Liver (tissue), 9 donors: ENCODE measurements around the gene CLTA. TPM values are rescaled to one million over a fixed set of nuclear protein-coding genes. Genes with fewer than 3 reads are reported as not detected.
A peak's percentile ranks its signal among the peaks of the same experiment; 100 is the strongest.

Source experiments
- DNase-seq: peaks from one replicate; pipeline ENCODE4 v3.0.0-alpha.2; 2017; ENCODE audit warnings: low spot score
- H3K27ac ChIP-seq, 2 donors: one replicate each; pipeline ENCODE4 v1.7.0; 2013; ENCODE audit warnings: inconsistent platforms in 2 of 2, low read length in 2 of 2, control low read depth in 1 of 2, low read depth in 1 of 2, mild to moderate bottlenecking in 1 of 2
- H3K27me3 ChIP-seq, 4 donors: one replicate each; pipeline versions ENCODE4 v1.6.1 to v1.7.0; 2013; ENCODE audit warnings: low read length in 3 of 4, inconsistent platforms in 1 of 4, mild to moderate bottlenecking in 1 of 4, moderate library complexity in 1 of 4; ENCODE audit not compliant: control insufficient read depth in 4 of 4, insufficient read depth in 4 of 4
- H3K36me3 ChIP-seq, 4 donors: one replicate each; pipeline versions ENCODE4 v1.6.1 to v1.7.0; 2013; ENCODE audit warnings: low read length in 3 of 4, mild to moderate bottlenecking in 3 of 4, low read depth in 1 of 4, moderate library complexity in 1 of 4; ENCODE audit not compliant: control insufficient read depth in 4 of 4, insufficient read depth in 3 of 4
- H3K4me1 ChIP-seq, 4 donors: one replicate each; pipeline versions ENCODE4 v1.6.1 to v1.7.0; 2013; ENCODE audit warnings: low read length in 3 of 4, mild to moderate bottlenecking in 3 of 4, moderate library complexity in 1 of 4; ENCODE audit not compliant: control insufficient read depth in 4 of 4, insufficient read depth in 4 of 4
- H3K4me3 ChIP-seq, 3 donors: one replicate each; pipeline versions ENCODE4 v1.6.1 to v1.7.0; 2013; ENCODE audit warnings: low read length in 3 of 3, control low read depth in 1 of 3, low read depth in 1 of 3, mild to moderate bottlenecking in 1 of 3
- H3K9ac ChIP-seq, 2 donors: one replicate each; pipeline ENCODE4 v1.7.0; 2013; ENCODE audit warnings: low read length in 2 of 2, mild to moderate bottlenecking in 2 of 2, moderate library complexity in 2 of 2, control low read depth in 1 of 2, low read depth in 1 of 2
- H3K9me3 ChIP-seq, 4 donors: one replicate each; pipeline versions ENCODE4 v1.6.1 to v1.7.0; 2013; ENCODE audit warnings: low read length in 3 of 4; ENCODE audit not compliant: control insufficient read depth in 4 of 4
- CTCF ChIP-seq: fragments of 150-350 bp; IDR thresholded peaks from 2 replicates; pipeline ENCODE4 v1.5.1; 2017; ENCODE audit warnings: improper control_type of control experiment, low read depth, low read length; ENCODE audit not compliant: missing input control
- EGR1 ChIP-seq, 2 donors: IDR thresholded peaks; 2 replicates each; pipeline ENCODE4 v1.6.1; 2016 to 2018; ENCODE audit warnings: antibody characterized with exemption in 2 of 2, low read depth in 2 of 2
- FOXA1 ChIP-seq: IDR thresholded peaks from 2 replicates; pipeline ENCODE4 v1.6.1; 2016; ENCODE audit warnings: antibody characterized with exemption
- GABPA ChIP-seq, 2 donors: IDR thresholded peaks in 1 of 2; conservative IDR thresholded peaks in 1 of 2; 2 replicates each; pipeline ENCODE4 v1.6.1; 2016; ENCODE audit warnings: antibody characterized with exemption in 2 of 2, mild to moderate bottlenecking in 1 of 2, moderate library complexity in 1 of 2
- HNF4A ChIP-seq, 2 donors: conservative IDR thresholded peaks; 2 replicates each; pipeline ENCODE4 v1.6.1; 2016; ENCODE audit warnings: antibody characterized with exemption in 2 of 2, mild to moderate bottlenecking in 2 of 2
- JUND ChIP-seq, 2 donors: IDR thresholded peaks; 2 replicates each; pipeline ENCODE4 v1.6.1; 2016; ENCODE audit warnings: antibody characterized with exemption in 2 of 2
- NR2F2 ChIP-seq: IDR thresholded peaks from 2 replicates; pipeline ENCODE4 v1.6.1; 2016; ENCODE audit warnings: antibody characterized with exemption
- RAD21 ChIP-seq, 2 donors: IDR thresholded peaks; 2 replicates each; pipeline ENCODE4 v1.6.1; 2016; ENCODE audit warnings: antibody characterized with exemption in 2 of 2, mild to moderate bottlenecking in 2 of 2
- RXRA ChIP-seq, 2 donors: IDR thresholded peaks; 2 replicates each; pipeline ENCODE4 v1.6.1; 2017 to 2018; ENCODE audit warnings: antibody characterized with exemption in 2 of 2, mild to moderate bottlenecking in 1 of 2
- SP1 ChIP-seq: IDR thresholded peaks from 2 replicates; pipeline ENCODE4 v1.6.1; 2018; ENCODE audit warnings: antibody characterized with exemption, mild to moderate bottlenecking
- TAF1 ChIP-seq: conservative IDR thresholded peaks from 2 replicates; pipeline ENCODE4 v1.6.1; 2016; ENCODE audit warnings: antibody characterized with exemption, mild to moderate bottlenecking
- YY1 ChIP-seq: IDR thresholded peaks from 2 replicates; pipeline ENCODE4 v1.6.1; 2016; ENCODE audit warnings: antibody characterized with exemption, mild to moderate bottlenecking
- ZBTB33 ChIP-seq: IDR thresholded peaks from 2 replicates; pipeline ENCODE4 v1.6.1; 2016; ENCODE audit warnings: antibody characterized with exemption
- WGBS: extraction: QIAGEN DNeasy Blood & Tissue Kit; methylation state at CpG from one replicate; pipeline ENCODE4 v1.1.7; 2013; 5-methylcytosine and 5-hydroxymethylcytosine counted together
- polyA plus RNA-seq, 2 donors: library from polyadenylated mRNA; stranded (reverse) in 1 of 2; unstranded in 1 of 2; fragments of 200-250 nt in 1 of 2; fragments of >200 nt in 1 of 2; fragmentation: Nextera tagmentation in 1 of 2; extraction: Ambion mirVana in 1 of 2; gene quantifications; one replicate each; pipeline versions ENCODE4 v1.2.1 to v1.2.3, GENCODE V29; 2013 to 2015
- total RNA-seq, 2 donors: library from RNA; depleted of rRNA; stranded (reverse); fragments of >200 nt; gene quantifications; one replicate each; pipeline ENCODE4 v1.2.3, GENCODE V29; 2014
- TF ChIP-seq, protein P1 (sequence below): IDR thresholded peaks from 2 replicates; pipeline ENCODE4 v1.6.1; 2016; ENCODE audit warnings: antibody characterized with exemption
- donor health status: healthy.
- donor health status: healthy.
- donor health status: healthy.
- donor health status: healthy.
- donor health status: healthy.

Gene CLTA
- total and polyA plus RNA-seq, 4 donors = 48.4 to 102 (median 74.6) TPM

- Histone ChIP-seq H3K9ac (no peak overlapping the region), H3K36me3 (no peaks in the 10 kb centered on the region), H3K9me3 (peaks cover 0 to 6% (median 3%) of the 10 kb centered on the region in 4 donors), H3K4me3 (no peak overlapping the region), H3K4me1 (peaks cover 0 to 16% (median 7%) of the 10 kb centered on the region in 4 donors), H3K27me3 (no peaks in the 10 kb centered on the region), H3K27ac (no peak overlapping the region)
- WGBS = 93% methylated on average over 14 of the region's 14 CpGs
- TF ChIP-seq CTCF = no peak
- TF ChIP-seq, protein P1, sequence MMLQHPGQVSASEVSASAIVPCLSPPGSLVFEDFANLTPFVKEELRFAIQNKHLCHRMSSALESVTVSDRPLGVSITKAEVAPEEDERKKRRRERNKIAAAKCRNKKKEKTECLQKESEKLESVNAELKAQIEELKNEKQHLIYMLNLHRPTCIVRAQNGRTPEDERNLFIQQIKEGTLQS = no peak
- no peak for TF ChIP-seq JUND (IDR thresholded peaks at IDR 0.05)
- TF ChIP-seq SP1 = no peak
- TF ChIP-seq RXRA (IDR thresholded peaks at IDR 0.05) = no peak
- TF ChIP-seq GABPA (IDR thresholded peaks at IDR 0.05 in 1 of 2, conservative IDR thresholded peaks at IDR 0.05 in 1 of 2) = no peak
- TF ChIP-seq TAF1 = no peak
- TF ChIP-seq YY1 = no peak
- no peak for TF ChIP-seq FOXA1
- TF ChIP-seq RAD21 (IDR thresholded peaks at IDR 0.05) = no peak
- no peak for TF ChIP-seq HNF4A (conservative IDR thresholded peaks at IDR 0.05)
- TF ChIP-seq ZBTB33 = no peak
- TF ChIP-seq NR2F2 = no peak
- no peak for TF ChIP-seq EGR1 (IDR thresholded peaks at IDR 0.05; ENCODE audit: low read depth in 2 of 2)
- no peak for DNase-seq
These were observed 43.1 kb upstream of the CLTA start for GRCh38 chr9:36147441-36148175.

DNA sequence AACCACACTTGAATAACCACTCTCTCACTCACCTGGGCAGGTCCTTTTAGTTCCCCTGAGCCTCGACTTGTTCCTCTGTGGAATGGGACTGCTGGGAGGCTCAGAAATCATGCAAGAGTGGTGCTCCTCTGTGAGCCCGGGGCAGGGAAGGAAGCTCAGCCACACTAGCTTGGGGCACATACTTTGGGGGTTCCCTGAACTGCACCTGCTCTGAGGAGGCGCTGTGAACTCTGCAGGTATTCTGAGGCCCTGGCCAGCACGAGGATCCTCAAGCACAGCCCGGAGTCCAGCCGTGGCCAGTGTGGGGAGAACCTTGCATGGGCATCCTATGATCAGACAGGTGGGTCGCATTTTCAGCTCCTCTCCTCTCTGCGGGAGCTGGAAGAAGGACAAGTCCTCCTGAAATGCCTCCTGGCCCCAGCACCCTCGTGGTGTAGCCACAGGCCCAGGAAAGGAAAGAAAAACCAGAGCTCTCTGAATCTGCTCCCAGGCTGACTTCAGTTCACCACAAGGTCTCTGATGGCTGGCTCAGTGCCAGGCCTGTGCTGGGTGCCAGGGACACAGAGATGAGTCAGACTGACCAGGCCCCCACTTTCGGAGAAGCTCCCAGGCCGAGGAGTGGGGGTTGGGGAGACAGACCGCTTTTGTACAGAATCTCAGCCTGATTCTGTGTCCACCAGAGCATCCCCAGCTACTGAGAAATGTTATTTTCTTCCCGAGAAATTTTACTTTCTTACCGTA lies 42.2 kb upstream of the CLTA start:
- Histone ChIP-seq H3K9me3 (peaks cover 0 to 6% (median 3%) of the 10 kb centered on the region in 4 donors), H3K4me1 (peaks cover 0 to 8% (median 3%) of the 10 kb centered on the region in 4 donors), H3K27ac (peak overlapping the region; percentile 42 to 54), H3K4me3 (no peak overlapping the region), H3K27me3 (no peaks in the 10 kb centered on the region), H3K9ac (no peak overlapping the region), H3K36me3 (no peaks in the 10 kb centered on the region)
- TF ChIP-seq NR2F2 (peak; percentile 50), JUND (IDR thresholded peaks at IDR 0.05) (peak; percentile 78 to 89), FOXA1 (no peak), RAD21 (IDR thresholded peaks at IDR 0.05) (peak in 1 of 2 donors; percentile 15), YY1 (no peak), RXRA (IDR thresholded peaks at IDR 0.05) (peak in 1 of 2 donors; percentile 14)
- TF ChIP-seq, protein P1 = no peak
- WGBS = 73% methylated on average over 14 of the region's 14 CpGs
- no peak for DNase-seq
